Activated naive CD8-positive, alpha-beta T cell treated with anti-CD3 and anti-CD28 coated beads for 36 hours (primary cell): Measurements from ENCODE around the gene EMC6. TPM values are rescaled to one million over a fixed set of nuclear protein-coding genes. Genes with fewer than 3 reads are reported as not detected.
"Not testable (repeated sequence)": the region's sequence is repeated elsewhere in the genome, so short reads cannot be mapped to it uniquely, and the experiment has no call there.

Experiments used
- DNase-seq: peaks from one replicate; pipeline ENCODE4 v3.0.0; 2021
- H3K27ac Mint-ChIP-seq: one replicate; pipeline ENCODE4 v1.8.0; 2022; ENCODE audit warnings: mild to moderate bottlenecking, moderate library complexity, mixed read lengths
- H3K27me3 Mint-ChIP-seq: one replicate; pipeline ENCODE4 v1.8.0; 2022; ENCODE audit warnings: mild to moderate bottlenecking, mixed read lengths
- H3K36me3 Mint-ChIP-seq: one replicate; pipeline ENCODE4 v1.8.0; 2021; ENCODE audit warnings: mild to moderate bottlenecking, mixed read lengths
- H3K4me1 Mint-ChIP-seq: one replicate; pipeline ENCODE4 v1.8.0; 2021; ENCODE audit warnings: mixed read lengths
- H3K4me3 Mint-ChIP-seq: one replicate; pipeline ENCODE4 v1.8.0; 2022; ENCODE audit warnings: mild to moderate bottlenecking, moderate library complexity, mixed read lengths
- H3K9me3 Mint-ChIP-seq: one replicate; pipeline ENCODE4 v1.8.0; 2022; ENCODE audit warnings: mixed read lengths
- total RNA-seq, 2 experiments: library from RNA; stranded (reverse); gene quantifications; one replicate each; pipeline ENCODE4 v1.2.3, GENCODE V29; 2021

The EMC6 gene
- total RNA-seq, 2 experiments from 2014 or later: 83.6 to 85.8 TPM

- not testable (repeated sequence) for H3K4me3 Mint-ChIP-seq, H3K9me3 Mint-ChIP-seq, DNase-seq, H3K4me1 Mint-ChIP-seq, H3K36me3 Mint-ChIP-seq, H3K27ac Mint-ChIP-seq, H3K27me3 Mint-ChIP-seq
These were observed 33.5 kb downstream of the EMC6 start for GRCh38 chr17:3702041-3702539.

- no peak overlapping the region for H3K4me3 Mint-ChIP-seq
- H3K27ac Mint-ChIP-seq: no peak overlapping the region
- no peaks in the 10 kb centered on the region for H3K27me3 Mint-ChIP-seq
- peaks cover 2% of the 10 kb centered on the region for H3K36me3 Mint-ChIP-seq
- no peak for DNase-seq
- peaks cover 20% of the 10 kb centered on the region for H3K4me1 Mint-ChIP-seq
- peaks cover 4% of the 10 kb centered on the region for H3K9me3 Mint-ChIP-seq
These were observed 36.5 kb downstream of the EMC6 start for GRCh38 chr17:3704931-3705717.

DNA sequence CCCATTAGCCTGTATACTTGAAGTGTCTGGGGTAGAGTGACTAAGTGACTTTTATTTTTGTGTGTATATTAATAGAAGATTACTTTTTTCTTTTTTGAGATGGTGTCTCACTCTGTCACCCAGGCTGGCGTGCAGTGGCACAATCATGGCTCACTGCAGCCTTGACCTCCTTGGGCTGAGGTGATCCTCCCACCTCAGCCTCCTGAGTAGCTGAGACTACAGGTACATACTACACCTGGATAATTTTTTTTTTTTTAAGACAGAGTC is 37.0 kb downstream of the EMC6 start:
- H3K4me1 Mint-ChIP-seq: peaks cover 23% of the 10 kb centered on the region
- H3K4me3 Mint-ChIP-seq, H3K27me3 Mint-ChIP-seq, H3K27ac Mint-ChIP-seq, H3K36me3 Mint-ChIP-seq, H3K9me3 Mint-ChIP-seq, DNase-seq: not testable (repeated sequence)

DNA sequence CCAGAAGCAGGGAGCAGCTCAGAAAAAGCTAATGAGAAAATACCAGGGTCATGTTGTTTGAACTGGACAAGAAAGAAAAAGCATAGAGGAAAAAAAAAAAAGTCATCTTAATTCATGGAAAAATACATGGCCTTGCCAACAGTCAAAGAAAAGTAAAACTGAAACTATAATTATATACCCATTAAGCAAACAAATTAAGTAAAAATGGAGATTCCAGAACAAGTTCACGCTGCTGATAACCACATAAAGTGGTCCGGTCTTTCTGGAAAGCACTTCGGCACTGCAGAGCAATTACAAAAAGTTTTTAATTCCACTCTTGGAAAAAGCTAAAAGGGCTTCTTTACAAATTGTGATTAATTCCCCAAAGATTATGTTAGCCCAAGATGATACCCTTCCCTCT is 39.8 kb downstream of the EMC6 start:
- Mint-ChIP-seq H3K4me3 (no peak overlapping the region), H3K4me1 (peaks cover 42% of the 10 kb centered on the region), H3K9me3 (no peaks in the 10 kb centered on the region), H3K36me3 (peaks cover 18% of the 10 kb centered on the region), H3K27me3 (no peaks in the 10 kb centered on the region), H3K27ac (peak overlapping the region; percentile 76)
- DNase-seq: no peak

- DNase-seq: peak; percentile 75
- H3K4me3 Mint-ChIP-seq: peak overlapping the region; percentile 22
- no peaks in the 10 kb centered on the region for H3K27me3 Mint-ChIP-seq
- H3K36me3 Mint-ChIP-seq: peaks cover 29% of the 10 kb centered on the region
- H3K4me1 Mint-ChIP-seq: peaks cover 44% of the 10 kb centered on the region
- H3K27ac Mint-ChIP-seq: peak overlapping the region; percentile 80
- H3K9me3 Mint-ChIP-seq: no peaks in the 10 kb centered on the region
These were observed 42.4 kb downstream of the EMC6 start for GRCh38 chr17:3710951-3711383.

- Mint-ChIP-seq H3K27me3 (no peaks in the 10 kb centered on the region), H3K9me3 (no peaks in the 10 kb centered on the region), H3K36me3 (peaks cover 40% of the 10 kb centered on the region), H3K4me3 (peak overlapping the region; percentile 15), H3K4me1 (peaks cover 46% of the 10 kb centered on the region), H3K27ac (peak overlapping the region; percentile 84)
- DNase-seq: peak; percentile 24
These were observed 44.3 kb downstream of the EMC6 start for GRCh38 chr17:3712811-3713463.

DNA sequence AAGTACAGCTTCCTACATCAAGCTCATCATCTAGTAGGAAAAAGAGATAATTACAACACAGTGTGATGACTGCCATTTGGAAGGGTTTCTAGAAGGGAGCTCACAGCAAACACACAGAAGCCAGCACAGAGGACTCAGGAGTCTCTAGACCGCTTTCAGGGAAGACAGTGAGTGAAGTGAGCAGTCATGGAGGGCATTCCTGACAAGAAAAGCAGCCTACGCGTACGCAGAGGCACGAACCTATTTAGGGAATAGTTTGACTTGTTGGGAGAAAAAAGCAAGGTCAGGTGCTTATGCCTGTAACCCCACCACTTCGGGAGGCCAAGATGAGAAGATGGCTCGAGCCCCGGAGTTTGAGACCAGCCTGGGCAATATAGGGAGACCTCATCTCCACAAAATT is 46.7 kb downstream of the EMC6 start:
- Mint-ChIP-seq H3K27me3 (no peaks in the 10 kb centered on the region), H3K27ac (no peak overlapping the region), H3K9me3 (no peaks in the 10 kb centered on the region), H3K4me1 (peaks cover 41% of the 10 kb centered on the region), H3K36me3 (peaks cover 53% of the 10 kb centered on the region), H3K4me3 (no peak overlapping the region)
- DNase-seq: no peak

GRCh38 chr17:3718201-3718600 is 49.6 kb downstream of the EMC6 start:
- H3K27ac Mint-ChIP-seq: no peak overlapping the region
- peaks cover 58% of the 10 kb centered on the region for H3K36me3 Mint-ChIP-seq
- H3K9me3 Mint-ChIP-seq: no peaks in the 10 kb centered on the region
- no peak overlapping the region for H3K4me3 Mint-ChIP-seq
- H3K4me1 Mint-ChIP-seq: peaks cover 37% of the 10 kb centered on the region
- no peak for DNase-seq
- no peaks in the 10 kb centered on the region for H3K27me3 Mint-ChIP-seq

GRCh38 chr17:3719265-3719664 is 50.7 kb downstream of the EMC6 start:
- H3K4me3 Mint-ChIP-seq: no peak overlapping the region
- no peak overlapping the region for H3K27ac Mint-ChIP-seq
- peaks cover 34% of the 10 kb centered on the region for H3K4me1 Mint-ChIP-seq
- H3K9me3 Mint-ChIP-seq: no peaks in the 10 kb centered on the region
- H3K36me3 Mint-ChIP-seq: peaks cover 56% of the 10 kb centered on the region
- H3K27me3 Mint-ChIP-seq: no peaks in the 10 kb centered on the region
- no peak for DNase-seq

Other genes starting within 250 kb of the EMC6 start
- gene OR1E2, start 235.0 kb upstream of the EMC6 start, total RNA-seq: not detected
- gene SPATA22, start 197.0 kb upstream of the EMC6 start, total RNA-seq: under 1 TPM in 1 of 2 experiments, not detected in 1; 0.16 TPM
- gene ASPA, start 192.8 kb upstream of the EMC6 start, total RNA-seq: not detected
- under 1 TPM; 0.47 to 0.64 TPM for gene TRPV3, start 111.0 kb upstream of the EMC6 start, total RNA-seq
- 1 to 10 TPM; 1.4 TPM for gene TRPV1, start 59.4 kb upstream of the EMC6 start, total RNA-seq
- 10 to 100 TPM; 11.9 to 12.3 TPM for gene SHPK, start 32.6 kb upstream of the EMC6 start, total RNA-seq
- 10 to 100 TPM; 10.6 to 11.0 TPM for gene CTNS, start 32.1 kb upstream of the EMC6 start, total RNA-seq
- gene TAX1BP3, start 234 bp upstream of the EMC6 start, total RNA-seq: 10 to 100 TPM; 12.3 to 13.6 TPM
- 10 to 100 TPM; 32.0 to 38.7 TPM for gene P2RX5, start 27.3 kb downstream of the EMC6 start, total RNA-seq
- gene HASPIN, start 55.1 kb downstream of the EMC6 start, total RNA-seq: 10 to 100 TPM; 23.8 to 24.6 TPM
- 10 to 100 TPM; 24.9 to 29.8 TPM for gene ITGAE, start 132.4 kb downstream of the EMC6 start, total RNA-seq
- gene NCBP3, start 177.4 kb downstream of the EMC6 start, total RNA-seq: 10 to 100 TPM; 39.9 to 41.1 TPM
- gene CAMKK1, start 224.2 kb downstream of the EMC6 start, total RNA-seq: 1 to 10 TPM; 4.8 to 5.0 TPM
- gene P2RX1, start 247.7 kb downstream of the EMC6 start, total RNA-seq: under 1 TPM; 0.45 to 0.54 TPM